Myocyte (in vitro differentiated cells): Measurements from ENCODE around the gene CTBP1. TPM values are rescaled to one million over a fixed set of nuclear protein-coding genes. Genes with fewer than 3 reads are reported as not detected.

ENCODE experiments used
- DNase-seq: peaks from one replicate; pipeline ENCODE4 v3.0.0-alpha.2; 2012; ENCODE audit warnings: low read depth
- total RNA-seq: library from RNA; depleted of rRNA; stranded (reverse); fragments of >200 nt; gene quantifications from 2 replicates; pipeline ENCODE4 v1.2.3, GENCODE V29; 2014

CTBP1 gene
- total RNA-seq, 1 donor from 2014 or later = 259 TPM

GRCh38 chr4:1199556-1200331 is 49.2 kb downstream of the CTBP1 start:
- no peak for DNase-seq

GRCh38 chr4:1198098-1198844 is 50.7 kb downstream of the CTBP1 start:
- peak; percentile 62 for DNase-seq

- DNase-seq = no peak
These were observed 52.3 kb downstream of the CTBP1 start for GRCh38 chr4:1196421-1197183.

DNA sequence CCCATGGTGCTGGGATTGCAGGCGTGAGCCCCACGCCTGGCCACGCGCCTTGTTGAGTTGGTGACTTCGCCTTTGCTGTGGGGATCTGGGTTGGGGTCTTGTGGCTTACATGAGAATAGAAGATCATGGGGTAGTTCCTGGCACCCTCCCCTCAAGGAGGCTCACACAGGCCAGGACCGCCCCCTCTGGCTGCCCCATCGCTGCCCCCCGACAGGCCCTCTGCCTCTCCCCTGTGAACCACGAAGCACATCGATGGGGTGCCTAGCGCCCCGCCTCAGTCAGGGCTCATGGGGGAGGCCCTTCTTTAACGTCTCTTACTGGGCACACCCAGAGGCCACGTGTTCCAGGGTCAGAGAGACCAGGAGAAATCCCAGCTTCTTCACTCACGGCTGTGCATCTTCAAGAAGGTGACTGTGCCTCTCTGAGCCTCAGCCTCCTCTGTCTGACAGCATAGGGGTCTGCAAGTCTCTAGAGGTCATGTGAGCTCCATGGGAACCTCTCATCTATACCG is 53.0 kb downstream of the CTBP1 start:
- DNase-seq = no peak

DNA sequence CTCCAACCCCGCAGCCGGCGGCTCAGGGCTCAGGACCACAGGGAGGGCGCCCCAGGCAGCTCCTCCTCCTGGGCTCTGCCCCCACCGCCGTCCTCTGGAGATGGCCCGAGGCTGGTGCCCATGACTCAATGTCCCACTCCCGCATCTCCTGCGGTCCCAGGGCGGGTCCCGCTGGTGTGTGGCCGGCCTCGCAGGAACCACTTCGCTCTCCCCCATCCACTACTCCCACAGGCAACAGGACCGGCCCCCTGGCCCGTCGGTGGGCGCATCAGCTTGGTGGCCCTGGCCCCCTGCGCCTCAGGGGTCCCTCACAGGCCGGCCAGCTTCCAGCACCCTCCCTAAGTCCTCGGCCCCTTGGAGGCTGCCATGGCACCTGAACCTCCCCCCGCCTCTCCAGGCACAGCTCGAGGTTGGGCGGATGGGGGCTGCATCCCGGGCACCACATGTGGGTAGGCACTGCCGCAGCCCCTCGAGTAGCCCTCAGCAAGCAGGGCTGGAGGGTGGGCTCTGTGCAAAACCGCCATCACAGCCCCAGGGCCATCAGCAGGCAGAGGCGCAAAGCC is 53.7 kb downstream of the CTBP1 start:
- DNase-seq = no peak

- peak; percentile 75 for DNase-seq
These were observed 54.7 kb downstream of the CTBP1 start for GRCh38 chr4:1194010-1194900.

- DNase-seq = no peak
These were observed 55.5 kb downstream of the CTBP1 start for GRCh38 chr4:1193206-1194009.

DNA sequence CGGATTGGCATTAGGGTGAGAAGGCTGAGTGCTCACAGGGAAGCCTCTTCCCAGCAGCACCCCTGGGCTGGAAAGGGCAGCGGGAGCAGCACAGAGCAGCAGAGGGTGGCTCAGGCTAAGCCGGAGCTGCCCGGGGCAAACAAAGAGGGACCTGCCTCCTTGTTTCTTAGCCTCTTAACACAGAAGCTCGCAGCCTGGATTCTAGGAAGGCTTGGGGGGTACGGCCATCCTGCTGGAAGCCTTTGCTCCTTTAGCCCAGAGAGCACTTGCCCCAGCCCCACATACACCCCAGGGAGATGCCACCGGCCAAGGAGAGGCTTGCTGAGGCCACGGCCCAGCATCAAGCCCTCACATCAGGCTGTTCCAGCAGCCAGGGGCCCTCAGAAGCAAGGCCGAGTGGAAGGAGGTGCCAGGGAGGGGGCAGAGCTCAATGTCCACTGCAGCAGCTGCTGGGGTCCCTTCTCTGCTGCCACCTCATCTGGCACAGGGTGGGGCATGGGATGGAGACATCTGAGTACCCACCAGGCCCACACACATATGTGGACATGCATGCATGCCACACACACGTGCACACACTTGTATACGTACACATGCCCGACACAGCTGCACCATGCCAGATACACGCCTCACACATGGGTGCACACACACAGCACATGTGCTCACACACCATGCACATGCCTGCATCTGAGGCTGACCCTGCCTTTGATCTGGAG is 56.3 kb downstream of the CTBP1 start:
- DNase-seq = peak; percentile 44

- DNase-seq = peak; percentile 98
These were observed 56.8 kb downstream of the CTBP1 start for GRCh38 chr4:1192091-1192492.

- no peak for DNase-seq
These were observed 57.3 kb downstream of the CTBP1 start for GRCh38 chr4:1191621-1192020.

DNA sequence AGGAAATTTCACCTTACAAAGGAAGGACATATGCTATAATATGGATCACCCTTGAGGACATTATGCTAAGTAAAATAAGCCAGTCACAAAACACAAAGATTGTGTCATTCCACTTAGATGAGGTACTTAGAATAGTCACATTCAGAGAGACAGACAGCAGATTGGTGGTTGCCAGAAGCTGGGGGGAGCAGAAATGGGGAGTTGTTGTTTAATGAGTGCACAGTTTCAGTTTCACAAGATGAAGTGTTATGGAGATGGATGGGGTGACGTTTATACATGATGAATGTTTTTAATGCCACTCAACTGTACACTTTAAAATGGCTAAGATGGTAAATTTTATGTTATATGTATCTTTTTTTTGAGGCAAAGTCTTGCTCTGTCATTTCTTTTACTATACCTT is 61.7 kb downstream of the CTBP1 start:
- DNase-seq = no peak

GRCh38 chr4:1183985-1184773 is 64.8 kb downstream of the CTBP1 start:
- no peak for DNase-seq

DNA sequence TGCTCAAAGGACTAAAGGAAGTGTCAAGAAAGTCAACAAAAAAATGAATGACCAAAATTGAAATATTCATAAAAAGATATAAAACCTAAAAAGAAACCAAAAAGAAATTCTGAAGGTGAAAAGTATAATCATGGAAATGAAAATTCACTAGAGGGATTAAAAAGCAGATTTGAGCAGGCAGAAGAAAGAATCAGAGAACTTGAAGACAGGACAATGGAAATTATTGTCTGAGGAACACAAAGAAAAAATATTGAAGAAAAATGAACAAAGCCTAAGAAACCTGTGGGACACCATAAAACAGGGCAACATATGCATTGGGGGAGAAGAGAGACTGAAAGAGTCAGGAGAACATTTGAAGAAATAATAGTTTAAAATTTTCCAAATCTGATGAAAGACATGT is 66.6 kb downstream of the CTBP1 start:
- no peak for DNase-seq

DNA sequence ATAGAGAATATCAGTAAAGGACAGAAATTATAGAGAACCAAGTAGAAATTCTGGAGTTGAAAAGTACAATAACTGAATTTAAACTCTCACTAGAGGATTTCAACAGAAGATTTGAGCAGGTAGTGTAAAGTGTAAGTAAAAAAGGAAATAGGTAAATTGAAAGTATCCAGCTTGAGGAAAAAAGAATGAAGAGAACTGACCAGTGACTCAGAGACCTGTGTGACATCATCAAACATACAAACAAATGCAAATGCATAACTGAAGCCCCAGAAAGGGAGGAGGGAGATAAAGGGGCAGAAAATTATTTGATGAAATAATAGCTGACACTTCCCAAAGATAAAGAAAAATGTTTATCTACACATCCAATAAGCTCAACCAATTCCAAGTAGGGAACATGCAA is 68.3 kb downstream of the CTBP1 start:
- DNase-seq = no peak

DNA sequence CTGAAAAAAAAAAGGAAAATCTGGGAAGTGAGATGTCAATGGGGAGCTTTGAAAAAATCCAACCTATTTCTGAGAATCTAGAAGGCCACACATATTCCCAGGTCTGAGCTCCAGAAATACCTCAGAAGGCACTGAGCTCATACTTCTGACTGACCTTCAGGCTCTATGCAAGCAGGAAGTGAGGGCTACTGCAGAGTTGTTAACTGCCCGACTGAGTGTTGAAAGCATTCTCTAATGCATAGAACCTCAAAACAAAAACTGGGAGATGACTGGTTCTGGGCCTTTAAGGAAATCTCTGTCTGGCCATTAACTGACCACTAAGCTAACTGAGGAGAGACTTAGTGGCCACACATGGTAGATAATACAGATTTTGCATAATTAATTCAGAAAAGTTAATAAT is 69.0 kb downstream of the CTBP1 start:
- no peak for DNase-seq

DNA sequence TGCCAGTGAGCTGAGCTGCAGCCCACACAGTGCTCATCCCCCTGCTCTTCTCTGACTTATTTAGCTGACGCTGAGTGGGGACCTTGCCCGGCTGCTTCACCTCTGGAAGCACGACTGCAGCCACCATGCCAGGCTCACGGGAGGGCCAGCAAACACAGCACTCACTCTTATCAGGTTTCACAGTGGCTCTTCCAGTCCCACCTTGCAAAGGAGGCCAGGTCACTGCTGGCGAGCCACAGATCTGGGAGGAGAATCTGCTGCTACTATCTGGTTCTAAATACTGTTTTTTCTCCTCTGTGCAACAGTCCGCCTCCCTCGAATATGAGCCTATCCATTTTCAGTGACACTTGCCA is 69.9 kb downstream of the CTBP1 start:
- DNase-seq = no peak

- peak; percentile 38 for DNase-seq
These were observed 70.4 kb downstream of the CTBP1 start for GRCh38 chr4:1178300-1179088.
